MV-4-11 (cell line): ENCODE data around the gene SH3BGRL2.

ENCODE experiments used
- DNase-seq: peaks from one replicate; lab custom pipeline; 2025; lab: John Stamatoyannopoulos, UW

Gene SH3BGRL2

GRCh38 chr6:79699606-79700005 lies 68.5 kb downstream of the SH3BGRL2 start:
- DNase-seq, result no peak

GRCh38 chr6:79702691-79703090 lies 71.6 kb downstream of the SH3BGRL2 start:
- DNase-seq, result no peak

GRCh38 chr6:79704200-79704599 lies 73.1 kb downstream of the SH3BGRL2 start:
- no peak for DNase-seq

- DNase-seq, result no peak
These were observed 74.4 kb downstream of the SH3BGRL2 start for GRCh38 chr6:79705456-79705995.

GRCh38 chr6:79706527-79706926 lies 75.4 kb downstream of the SH3BGRL2 start:
- DNase-seq, result no peak

- no peak for DNase-seq
These were observed 76.5 kb downstream of the SH3BGRL2 start for GRCh38 chr6:79707621-79708020.

GRCh38 chr6:79708095-79708791 lies 77.1 kb downstream of the SH3BGRL2 start:
- DNase-seq, result no peak

- DNase-seq, result no peak
These were observed 79.0 kb downstream of the SH3BGRL2 start for GRCh38 chr6:79710127-79710526.

- DNase-seq, result no peak
These were observed 80.0 kb downstream of the SH3BGRL2 start for GRCh38 chr6:79711167-79711566.

- no peak for DNase-seq
These were observed 81.0 kb downstream of the SH3BGRL2 start for GRCh38 chr6:79712144-79712543.

- no peak for DNase-seq
These were observed 81.5 kb downstream of the SH3BGRL2 start for GRCh38 chr6:79712616-79713135.

- no peak for DNase-seq
These were observed 82.7 kb downstream of the SH3BGRL2 start for GRCh38 chr6:79713701-79714322.

GRCh38 chr6:79717989-79718388 lies 86.9 kb downstream of the SH3BGRL2 start:
- no peak for DNase-seq

GRCh38 chr6:79718509-79719247 lies 87.5 kb downstream of the SH3BGRL2 start:
- DNase-seq, result no peak

GRCh38 chr6:79719248-79719960 lies 88.3 kb downstream of the SH3BGRL2 start:
- DNase-seq, result no peak

GRCh38 chr6:79724816-79725215 lies 93.7 kb downstream of the SH3BGRL2 start:
- DNase-seq, result no peak

GRCh38 chr6:79731471-79731870 lies 100.3 kb downstream of the SH3BGRL2 start:
- no peak for DNase-seq

GRCh38 chr6:79733388-79733787 lies 102.3 kb downstream of the SH3BGRL2 start:
- DNase-seq, result no peak

GRCh38 chr6:79734374-79734773 lies 103.2 kb downstream of the SH3BGRL2 start:
- DNase-seq, result no peak

GRCh38 chr6:79735183-79735582 lies 104.1 kb downstream of the SH3BGRL2 start:
- no peak for DNase-seq

- DNase-seq, result no peak
These were observed 106.0 kb downstream of the SH3BGRL2 start for GRCh38 chr6:79737172-79737571.

- DNase-seq, result no peak
These were observed 110.9 kb downstream of the SH3BGRL2 start for GRCh38 chr6:79742030-79742429.
